Left lung (tissue), 10 donors: ENCODE measurements around the gene COX17. TPM values are rescaled to one million over a fixed set of nuclear protein-coding genes. Genes with fewer than 3 reads are reported as not detected.

ENCODE experiments used
- ATAC-seq: fragments of 200-7000 bp; cut with Tn5 transposase; one replicate; pipeline ENCODE4 v1.9.1; 2020; ENCODE audit warnings: moderate library complexity
- DNase-seq, 4 donors: peaks; one replicate each; pipeline ENCODE4 v3.0.0-alpha.2; 2013 to 2020
- H3K27ac ChIP-seq, 2 donors: fragments of 200-600 bp; sonication (generic) in 1 of 2; one replicate each; pipeline versions ENCODE4 v1.5.0 to v1.8.0; 2020 to 2021
- H3K27me3 ChIP-seq, 2 donors: fragments of 200-600 bp; sonication (generic) in 1 of 2; one replicate each; pipeline versions ENCODE4 v1.5.0 to v1.8.0; 2020 to 2021
- H3K36me3 ChIP-seq, 2 donors: fragments of 200-600 bp; sonication (generic) in 1 of 2; one replicate each; pipeline versions ENCODE4 v1.5.0 to v1.8.0; 2020 to 2021
- H3K4me1 ChIP-seq, 2 donors: fragments of 200-600 bp; one replicate each; pipeline ENCODE4 v1.8.0; 2021
- H3K4me3 ChIP-seq, 2 donors: fragments of 200-600 bp; sonication (generic) in 1 of 2; one replicate each; pipeline versions ENCODE4 v1.5.0 to v1.8.0; 2020 to 2021; ENCODE audit warnings: mild to moderate bottlenecking in 1 of 2
- H3K9me3 ChIP-seq, 2 donors: fragments of 200-600 bp; sonication (generic) in 1 of 2; one replicate each; pipeline versions ENCODE4 v1.5.0 to v1.8.0; 2020 to 2021
- CTCF ChIP-seq, 2 donors: fragments of 200-600 bp; sonication (generic) in 1 of 2; IDR thresholded peaks; one replicate each; pipeline versions ENCODE4 v1.5.0 to v1.8.0; 2021; ENCODE audit warnings: antibody characterized with exemption in 2 of 2
- intact Hi-C, 2 donors: fragments of 100-400 bp; cut with DNase I; formaldehyde crosslinking; loops; one replicate each; pipeline versions ENCODE4 v1.11.2 to v1.14.2; 2022
- polyA plus RNA-seq, 6 donors: library from polyadenylated mRNA; unstranded; fragments of 120-200 nt; gene quantifications; one replicate each; pipeline ENCODE4 v1.2.1, GENCODE V29; 2013; ENCODE audit not compliant: insufficient read length in 6 of 6
- total RNA-seq, 2 donors: library from RNA; stranded (reverse); fragmentation: NEBNext Ultra II Directional; extraction: Animal tissue kit (Norgen Biotek cat#: 25700); gene quantifications; one replicate each; pipeline ENCODE4 v1.2.1, GENCODE V29; 2021
- donor health status: DM: no; HTN: yes; CAD: no.
- donor health status: DM: no; HTN: no; CAD: no.

Gene COX17
- total and polyA plus RNA-seq, 8 donors: 23.6 to 49.6 (median 29.6) TPM

- H3K27ac ChIP-seq: peak overlapping the region; percentile 95 to 99
- intact Hi-C loops: loop anchor here in 1 of 2 donors (10.0 kb wide), 1 partner anchor 83 kb away; the partner anchor contains the start of gene PLA1A
- no peaks in the 10 kb centered on the region for H3K27me3 ChIP-seq
- DNase-seq (no peak), ATAC-seq (no peak)
- peaks cover 12 to 21% of the 10 kb centered on the region in 2 donors for H3K4me1 ChIP-seq
- peak overlapping the region; percentile 55 to 72 for H3K4me3 ChIP-seq
- no peaks in the 10 kb centered on the region for H3K9me3 ChIP-seq
- peaks cover 0 to 25% of the 10 kb centered on the region in 2 donors for H3K36me3 ChIP-seq
- TF ChIP-seq CTCF (IDR thresholded peaks at IDR 0.05): no peak
Measured at GRCh38 chr3:119677641-119677934, 382 bp upstream of the COX17 start.

GRCh38 chr3:119676020-119676419, 1.2 kb downstream of the COX17 start:
- H3K27ac ChIP-seq: peak overlapping the region; percentile 95 to 99
- no peaks in the 10 kb centered on the region for H3K9me3 ChIP-seq
- peaks cover 12 to 21% of the 10 kb centered on the region in 2 donors for H3K4me1 ChIP-seq
- ATAC-seq (no peak), DNase-seq (no peak)
- H3K27me3 ChIP-seq: no peaks in the 10 kb centered on the region
- H3K36me3 ChIP-seq: peaks cover 0 to 40% of the 10 kb centered on the region in 2 donors
- intact Hi-C loops: loop anchor here in 1 of 2 donors (10.0 kb wide), 1 partner anchor 81 kb away; the partner anchor contains the start of gene PLA1A
- peak overlapping the region; percentile 55 to 72 for H3K4me3 ChIP-seq
- no peak for TF ChIP-seq CTCF (IDR thresholded peaks at IDR 0.05)

GRCh38 chr3:119675188-119675874, 1.9 kb downstream of the COX17 start:
- DNase-seq (no peak), ATAC-seq (no peak)
- intact Hi-C loops: loop anchor here in 1 of 2 donors (10.0 kb wide), 1 partner anchor 81 kb away; the partner anchor contains the start of gene PLA1A
- peaks cover 0 to 45% of the 10 kb centered on the region in 2 donors for H3K36me3 ChIP-seq
- H3K4me3 ChIP-seq: peak overlapping the region in 1 of 2 donors; percentile 55
- peak overlapping the region; percentile 95 to 99 for H3K27ac ChIP-seq
- no peaks in the 10 kb centered on the region for H3K9me3 ChIP-seq
- H3K4me1 ChIP-seq: peaks cover 12 to 21% of the 10 kb centered on the region in 2 donors
- no peak for TF ChIP-seq CTCF (IDR thresholded peaks at IDR 0.05)
- H3K27me3 ChIP-seq: no peaks in the 10 kb centered on the region

GRCh38 chr3:119673875-119674274, 3.3 kb downstream of the COX17 start:
- ATAC-seq (no peak), DNase-seq (peak in 1 of 4 donors; percentile 78)
- TF ChIP-seq CTCF (IDR thresholded peaks at IDR 0.05): no peak
- peaks cover 0 to 57% of the 10 kb centered on the region in 2 donors for H3K36me3 ChIP-seq
- no peaks in the 10 kb centered on the region for H3K9me3 ChIP-seq
- no peak overlapping the region for H3K4me3 ChIP-seq
- no peaks in the 10 kb centered on the region for H3K27me3 ChIP-seq
- no peak overlapping the region for H3K27ac ChIP-seq
- intact Hi-C loops: loop anchor here in 1 of 2 donors (10.0 kb wide), 1 partner anchor 79 kb away; the partner anchor contains the start of gene PLA1A
- peaks cover 12 to 31% of the 10 kb centered on the region in 2 donors for H3K4me1 ChIP-seq

- no peak for TF ChIP-seq CTCF (IDR thresholded peaks at IDR 0.05)
- Histone ChIP-seq H3K27me3 (no peaks in the 10 kb centered on the region), H3K27ac (no peak overlapping the region), H3K4me1 (peaks cover 13 to 26% of the 10 kb centered on the region in 2 donors), H3K36me3 (peaks cover 0 to 67% of the 10 kb centered on the region in 2 donors), H3K4me3 (no peak overlapping the region), H3K9me3 (no peaks in the 10 kb centered on the region)
- DNase-seq (no peak), ATAC-seq (no peak)
- intact Hi-C loops: loop anchor here in 1 of 2 donors (10.0 kb wide), 1 partner anchor 78 kb away; the partner anchor contains the start of gene PLA1A
Measured at GRCh38 chr3:119672776-119673175, 4.4 kb downstream of the COX17 start.
